KOPT-K1 (cell line): ENCODE results near the gene PUSL1.

Experiments
- H3K27ac ChIP-seq: fragments of 200-600 bp; sonication (generic); 2 replicates; pipeline ENCODE4 v1.5.1; 2016; ENCODE audit warnings: antibody characterized with exemption, mild to moderate bottlenecking, low read depth, low read length; ENCODE audit not compliant: poor library complexity, severe bottlenecking
- H3K36me3 ChIP-seq: fragments of 200-600 bp; sonication (generic); 2 replicates; pipeline ENCODE4 v1.5.1; 2017; ENCODE audit warnings: antibody characterized with exemption, mild to moderate bottlenecking, low read length, moderate library complexity; ENCODE audit not compliant: insufficient read depth
- H3K9me3 ChIP-seq: fragments of 200-600 bp; sonication (generic); 2 replicates; pipeline ENCODE4 v1.5.1; 2017; ENCODE audit warnings: antibody characterized with exemption, low read length, mild to moderate bottlenecking; ENCODE audit not compliant: insufficient read depth, poor library complexity, severe bottlenecking

Gene PUSL1

DNA sequence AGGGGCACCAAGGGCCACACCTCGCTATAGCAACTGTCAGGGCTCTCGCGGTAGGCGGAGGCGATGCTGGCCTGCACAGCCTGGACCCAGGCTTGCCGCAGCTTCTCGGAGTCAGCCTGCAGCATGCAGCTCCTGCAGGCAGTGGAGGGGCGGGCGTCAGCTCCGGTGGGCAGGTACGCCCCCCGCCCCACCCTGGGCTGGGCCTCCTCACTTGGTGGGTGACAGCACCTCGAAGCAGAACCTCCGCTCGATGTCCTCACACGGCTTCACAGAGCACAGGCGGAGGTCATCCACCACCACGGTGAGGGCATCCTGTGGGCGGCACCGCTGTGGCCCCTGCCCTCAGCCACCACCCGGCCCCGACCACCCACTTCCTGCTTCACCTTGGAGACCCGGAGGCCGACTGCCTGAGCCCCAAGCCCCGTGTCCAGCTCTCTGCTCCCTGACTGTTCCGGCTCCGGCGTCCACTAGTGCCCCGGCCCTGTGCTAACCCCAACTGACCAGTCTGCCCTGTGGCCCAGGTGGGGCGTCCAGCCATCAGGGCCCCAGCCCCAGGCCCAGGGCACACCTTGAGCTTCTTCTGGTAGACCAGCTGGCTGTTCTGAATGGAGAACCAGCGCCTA lies 10.5 kb upstream of the PUSL1 start:
- Histone ChIP-seq H3K36me3 (peaks cover 7% of the 10 kb centered on the region; the same call in 1 of the 2 replicates), H3K9me3 (no peaks in the 10 kb centered on the region), H3K27ac (no peak overlapping the region)

DNA sequence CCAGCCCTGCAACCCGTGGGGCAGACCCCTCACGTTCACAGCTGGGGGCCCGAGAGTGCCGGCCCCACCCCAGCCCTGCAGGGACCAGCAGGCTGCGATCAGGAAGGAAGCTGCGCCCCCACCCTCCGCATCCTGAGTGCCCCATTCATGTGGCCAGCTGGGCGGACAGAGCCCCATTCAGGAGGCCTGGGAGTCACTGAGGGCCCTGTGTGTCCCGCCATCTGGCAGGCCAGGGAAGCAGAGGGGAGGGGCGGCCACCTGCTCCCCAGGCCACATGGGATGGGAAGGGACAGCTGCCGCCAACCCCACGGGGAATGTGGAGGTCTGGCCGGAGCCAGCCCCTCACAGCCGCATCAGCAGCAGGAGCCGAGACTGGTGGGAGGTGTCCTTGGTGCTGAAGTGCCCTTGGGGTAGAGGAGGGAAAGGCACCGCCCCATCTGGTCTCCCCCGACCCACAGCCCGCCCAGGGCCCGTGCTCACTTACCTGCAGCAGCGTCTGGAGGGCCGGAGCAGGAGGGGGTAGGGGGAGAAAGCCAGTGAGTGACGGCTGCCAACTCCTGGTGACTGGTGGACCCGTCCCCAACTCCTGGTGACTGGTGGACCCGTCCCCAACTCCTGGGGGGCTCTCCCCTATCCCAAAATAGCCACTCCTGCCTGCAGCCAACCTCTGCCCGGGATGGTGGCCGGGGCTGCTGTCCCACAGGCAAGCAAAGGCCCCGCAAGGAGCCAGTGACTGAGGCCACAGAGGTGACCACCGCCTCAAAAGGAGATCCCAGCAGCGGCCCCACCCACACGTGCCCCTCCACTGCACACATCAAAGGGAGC lies 9.3 kb upstream of the PUSL1 start:
- peaks cover 7% of the 10 kb centered on the region; the same call in 1 of the 2 replicates for H3K36me3 ChIP-seq
- H3K27ac ChIP-seq: no peak overlapping the region
- H3K9me3 ChIP-seq: no peaks in the 10 kb centered on the region

DNA sequence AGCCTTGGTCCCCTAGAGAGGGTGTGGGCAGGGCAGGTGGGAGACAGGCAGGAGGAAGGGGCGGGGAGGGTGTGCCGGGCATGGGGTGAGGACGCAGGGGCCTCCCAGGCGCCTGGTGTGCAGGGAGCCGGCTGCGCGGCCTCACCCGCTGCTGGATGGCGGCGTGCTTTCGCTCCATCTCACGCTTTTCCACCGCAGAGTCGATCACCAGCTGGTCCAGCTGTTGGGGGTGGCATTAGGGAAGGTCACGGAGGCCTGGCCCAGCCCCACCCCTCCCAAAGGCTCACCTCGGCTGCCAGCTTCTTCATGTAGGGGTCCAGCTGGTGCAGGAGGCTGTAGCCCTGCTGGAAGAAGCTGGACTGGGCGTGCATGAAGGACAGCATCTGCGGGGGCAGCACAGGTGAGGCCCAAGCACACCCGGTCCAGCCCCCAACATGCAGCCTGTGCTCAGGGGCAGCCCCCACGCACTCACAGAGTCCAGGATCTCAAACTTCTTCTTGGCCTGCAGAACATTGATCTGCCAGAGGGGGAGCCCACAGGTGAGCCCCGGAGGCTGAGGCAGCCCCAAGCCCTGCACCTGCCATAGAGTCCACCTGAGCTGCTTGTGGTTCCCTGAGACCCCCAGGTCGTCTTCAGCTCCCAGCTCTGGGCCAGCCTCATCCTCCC lies 8.6 kb upstream of the PUSL1 start:
- Histone ChIP-seq H3K27ac (no peak overlapping the region), H3K9me3 (no peaks in the 10 kb centered on the region), H3K36me3 (peaks cover 7% of the 10 kb centered on the region; the same call in 1 of the 2 replicates)

DNA sequence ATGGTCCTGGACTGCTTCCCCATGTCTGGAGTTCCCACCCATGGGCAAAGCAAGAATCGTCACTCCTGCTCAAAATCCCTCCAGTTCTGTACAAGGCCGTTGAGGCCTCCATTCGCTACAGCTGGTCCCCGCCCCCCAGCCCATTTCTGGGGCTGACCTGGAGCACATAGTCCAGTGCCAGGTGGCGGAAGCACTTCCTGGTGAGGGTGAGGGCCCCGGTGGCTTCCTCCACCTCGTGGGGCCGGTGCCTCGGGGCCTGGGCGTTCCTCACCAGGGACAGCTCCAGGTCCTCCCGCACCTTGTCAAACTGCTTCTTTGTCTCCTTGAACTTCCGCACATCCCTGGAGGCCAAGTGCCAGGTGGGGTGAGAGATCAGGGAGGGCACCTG lies 8.1 kb upstream of the PUSL1 start:
- no peaks in the 10 kb centered on the region for H3K9me3 ChIP-seq
- peaks cover 3% of the 10 kb centered on the region; the same call in 1 of the 2 replicates for H3K36me3 ChIP-seq
- no peak overlapping the region for H3K27ac ChIP-seq

DNA sequence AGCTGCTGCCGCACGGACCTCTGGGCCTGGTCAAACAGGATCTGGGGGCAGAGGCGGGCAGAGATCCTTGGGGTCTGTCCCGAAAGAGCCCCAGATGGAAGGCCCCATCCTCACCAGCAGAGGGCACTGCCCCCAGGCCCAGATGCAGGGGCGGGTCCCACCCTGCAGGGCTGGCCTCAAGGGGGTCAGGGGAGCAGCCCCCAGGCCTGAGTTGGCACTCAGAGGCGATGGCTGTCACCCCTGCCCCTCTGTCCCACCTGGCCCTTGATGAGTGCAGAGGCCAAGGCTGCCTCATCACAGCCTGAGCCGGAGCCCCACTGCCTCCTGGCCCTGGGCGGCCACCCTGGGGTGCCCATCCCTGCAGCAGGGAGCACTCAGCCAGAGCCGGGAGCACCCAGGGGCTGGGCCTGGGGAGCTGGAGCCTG lies 6.4 kb upstream of the PUSL1 start:
- Histone ChIP-seq H3K27ac (no peak overlapping the region), H3K36me3 (no peaks in the 10 kb centered on the region; the same call in 1 of the 2 replicates), H3K9me3 (no peaks in the 10 kb centered on the region)

DNA sequence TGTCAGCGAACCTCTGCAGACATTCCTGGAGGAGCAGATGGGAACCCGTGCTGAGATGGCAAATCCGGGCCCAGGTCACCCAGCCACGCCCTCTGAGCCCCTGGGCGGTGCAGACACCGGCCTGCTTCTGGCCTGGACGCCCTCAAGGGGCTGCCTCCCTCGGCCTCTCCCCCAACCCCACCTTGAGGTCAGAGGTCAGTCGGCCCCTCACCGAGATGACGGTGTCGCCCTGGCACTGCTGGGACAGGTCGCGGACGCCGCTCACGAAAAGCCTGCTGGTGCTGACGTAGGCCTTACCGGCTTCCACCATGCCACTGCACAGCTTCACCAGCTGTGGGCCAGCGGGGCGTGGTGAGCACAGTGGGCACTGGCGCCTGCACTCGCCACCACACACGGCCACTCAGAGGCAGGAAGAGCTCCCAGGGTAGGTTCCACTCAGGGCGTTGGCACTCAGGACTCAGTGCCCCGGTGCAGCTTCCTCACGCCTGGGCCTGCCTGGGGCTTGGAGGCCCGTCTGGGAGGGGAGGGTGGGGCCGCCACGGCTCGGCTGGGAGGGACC lies 5.4 kb upstream of the PUSL1 start:
- Histone ChIP-seq H3K36me3 (no peaks in the 10 kb centered on the region; the same call in 1 of the 2 replicates), H3K9me3 (no peaks in the 10 kb centered on the region), H3K27ac (no peak overlapping the region)

DNA sequence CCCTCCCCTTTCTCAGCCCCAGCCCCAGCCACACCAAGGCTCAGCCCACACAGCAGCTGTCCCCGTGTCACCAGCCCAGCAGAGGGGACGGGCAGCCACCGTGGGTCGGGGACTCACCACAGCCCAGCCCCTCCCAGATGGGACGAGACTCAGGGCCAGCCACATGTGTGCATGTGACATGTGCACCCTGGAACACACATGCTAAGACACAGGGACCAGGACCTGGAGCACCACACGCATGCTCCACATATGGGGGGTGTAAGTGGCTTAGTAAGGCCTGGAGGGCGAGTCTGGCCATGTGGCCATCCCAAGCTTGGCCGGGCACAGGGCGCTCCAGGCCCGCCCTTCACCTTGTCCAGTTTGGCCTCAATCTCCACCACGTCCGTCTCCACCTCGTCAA lies 4.7 kb upstream of the PUSL1 start:
- Histone ChIP-seq H3K36me3 (no peaks in the 10 kb centered on the region), H3K27ac (no peak overlapping the region), H3K9me3 (no peaks in the 10 kb centered on the region)

DNA sequence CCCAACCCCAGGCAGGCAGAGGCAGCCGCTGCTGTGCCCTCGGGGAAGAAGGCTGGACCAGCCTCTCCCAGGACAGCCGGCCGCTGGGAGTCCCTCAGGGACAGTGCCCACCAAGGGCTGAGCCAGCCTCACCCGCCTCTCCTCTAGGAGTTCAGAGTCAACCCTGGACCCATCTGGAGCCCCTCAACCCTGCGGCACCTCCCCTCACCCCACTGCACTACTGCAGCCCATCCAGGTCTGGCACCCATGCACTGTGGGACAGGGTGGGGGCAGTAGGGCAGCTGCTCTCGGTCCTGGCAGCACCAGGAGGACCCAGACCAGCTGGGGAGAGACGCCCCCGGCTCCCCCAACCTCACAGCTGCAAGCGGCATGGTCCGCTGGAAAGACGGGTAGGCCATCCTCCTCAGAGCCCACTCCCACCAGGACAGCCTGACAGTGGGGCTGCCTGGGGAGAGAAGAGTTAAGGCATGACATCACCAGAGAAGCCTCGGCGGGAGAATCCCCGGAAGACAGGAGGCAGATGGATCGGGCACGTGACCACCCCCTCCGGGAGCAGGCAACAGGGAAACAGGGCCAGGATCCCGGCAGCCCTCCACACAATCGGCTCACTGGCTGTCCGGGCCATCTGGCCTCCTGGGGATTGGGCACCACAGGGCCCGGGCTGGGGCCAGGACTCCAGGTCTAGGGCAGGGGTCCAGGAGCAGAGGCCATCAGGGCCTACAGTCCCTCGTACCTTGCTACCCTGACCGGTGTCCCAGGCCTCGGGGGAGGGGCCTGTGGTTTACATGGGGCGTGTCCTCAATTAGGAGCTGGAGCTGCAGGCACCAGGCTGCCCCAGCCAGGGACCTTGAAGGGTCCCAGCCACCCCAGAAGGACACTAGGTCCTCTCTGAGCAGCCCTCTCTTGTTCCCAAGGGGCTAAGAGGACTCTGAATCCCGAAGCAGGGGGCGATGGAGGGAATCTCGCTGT lies 3.8 kb upstream of the PUSL1 start:
- Histone ChIP-seq H3K36me3 (peaks cover 3% of the 10 kb centered on the region; the same call in 1 of the 2 replicates), H3K9me3 (no peaks in the 10 kb centered on the region), H3K27ac (peak overlapping the region; percentile 84)

DNA sequence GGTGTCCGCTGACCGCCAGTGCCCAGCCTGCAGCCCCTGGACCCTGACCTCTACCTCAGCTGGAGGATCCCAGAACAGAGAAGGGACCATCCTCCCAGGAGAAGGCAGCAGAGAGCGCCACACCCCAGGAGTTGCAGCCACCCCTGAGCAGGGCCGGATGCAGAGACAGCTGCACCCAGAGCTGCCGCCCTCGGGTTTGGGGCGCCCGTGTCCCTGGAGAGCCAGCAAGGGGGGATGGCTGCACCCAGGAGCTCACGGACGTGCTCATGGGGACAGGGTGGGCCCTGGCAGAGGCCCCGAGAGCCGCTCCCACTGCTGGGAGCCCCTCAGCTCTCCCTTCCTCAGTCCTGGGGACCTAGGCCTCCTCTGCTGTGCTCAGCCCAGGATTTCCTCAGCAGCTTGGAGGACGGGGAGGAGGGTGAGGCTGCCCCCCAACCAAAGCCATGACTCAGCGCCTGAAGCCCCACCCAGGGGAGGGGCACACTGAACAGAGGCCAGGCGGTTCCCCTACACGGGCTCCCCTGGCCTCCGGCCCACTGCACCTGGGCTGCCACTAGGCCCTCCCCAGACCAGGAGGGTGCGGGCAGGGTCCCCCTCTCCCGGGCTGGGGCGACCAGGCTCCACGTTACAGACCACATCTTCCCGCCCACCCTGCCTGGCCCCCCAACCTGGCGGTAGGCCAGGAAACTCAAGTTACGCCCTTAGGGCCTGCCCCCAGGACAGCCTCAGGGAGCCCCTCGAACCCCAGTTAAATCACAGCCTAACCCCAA lies 2.9 kb upstream of the PUSL1 start:
- H3K27ac ChIP-seq: peak overlapping the region; percentile 84
- no peaks in the 10 kb centered on the region for H3K9me3 ChIP-seq
- H3K36me3 ChIP-seq: peaks cover 11% of the 10 kb centered on the region; the same call in 1 of the 2 replicates

DNA sequence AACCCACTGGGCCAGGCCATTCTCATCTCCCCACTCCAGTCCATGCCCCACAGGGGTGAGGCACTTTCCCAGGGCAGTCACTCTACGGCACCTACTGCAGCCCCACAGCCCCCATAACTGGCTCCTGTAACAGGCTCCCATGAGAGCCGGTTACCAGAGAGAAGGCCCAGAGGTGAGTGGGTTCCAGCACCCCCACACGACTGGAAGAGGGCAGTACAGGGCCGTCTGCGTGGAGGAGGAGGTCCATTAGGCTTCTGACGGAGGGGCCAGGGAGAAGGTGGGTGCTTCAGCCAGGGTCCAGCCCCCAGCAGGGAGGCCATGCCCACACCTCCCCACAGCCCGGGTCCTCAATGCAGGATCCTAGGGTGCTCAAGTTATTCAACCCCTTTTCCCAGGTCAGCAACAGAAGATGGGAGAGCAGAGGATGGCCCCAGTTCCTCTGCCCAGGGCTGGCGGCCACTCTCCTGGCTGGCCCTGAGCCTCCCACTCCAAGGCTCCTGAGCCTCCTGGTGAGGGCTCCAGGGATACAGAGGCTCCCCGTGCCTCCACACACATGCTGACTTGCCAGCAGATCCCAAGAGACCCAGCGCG lies 2.2 kb upstream of the PUSL1 start:
- Histone ChIP-seq H3K36me3 (peaks cover 18% of the 10 kb centered on the region), H3K27ac (peak overlapping the region; percentile 84), H3K9me3 (no peaks in the 10 kb centered on the region)

DNA sequence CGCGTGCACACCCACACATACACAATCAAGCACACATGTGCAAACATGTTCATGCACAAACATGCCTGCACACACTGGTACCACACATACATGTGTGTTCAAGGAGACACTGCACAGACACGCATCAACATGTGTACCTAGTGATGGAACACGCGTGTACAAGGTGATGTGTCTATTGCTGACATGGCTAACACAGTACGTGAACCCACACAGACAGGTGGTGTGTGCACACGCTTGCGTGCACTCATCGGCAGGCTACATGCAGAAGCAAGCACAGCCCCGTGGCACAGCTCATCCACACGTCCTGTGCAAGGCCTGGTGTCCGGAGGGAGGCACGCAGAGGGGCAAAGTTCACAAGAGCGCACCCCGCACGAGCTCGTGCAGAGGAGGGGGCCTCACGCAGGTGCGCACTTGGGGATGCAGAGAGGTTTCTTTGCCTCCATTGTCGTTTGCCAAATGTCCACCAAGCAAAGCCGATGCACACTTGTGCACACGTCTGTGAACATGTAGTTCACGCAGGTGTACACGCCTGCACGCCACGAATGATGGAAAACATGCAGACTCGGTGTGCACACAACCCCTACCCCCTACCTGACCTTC lies 1.6 kb upstream of the PUSL1 start:
- H3K27ac ChIP-seq: peak overlapping the region; percentile 84

DNA sequence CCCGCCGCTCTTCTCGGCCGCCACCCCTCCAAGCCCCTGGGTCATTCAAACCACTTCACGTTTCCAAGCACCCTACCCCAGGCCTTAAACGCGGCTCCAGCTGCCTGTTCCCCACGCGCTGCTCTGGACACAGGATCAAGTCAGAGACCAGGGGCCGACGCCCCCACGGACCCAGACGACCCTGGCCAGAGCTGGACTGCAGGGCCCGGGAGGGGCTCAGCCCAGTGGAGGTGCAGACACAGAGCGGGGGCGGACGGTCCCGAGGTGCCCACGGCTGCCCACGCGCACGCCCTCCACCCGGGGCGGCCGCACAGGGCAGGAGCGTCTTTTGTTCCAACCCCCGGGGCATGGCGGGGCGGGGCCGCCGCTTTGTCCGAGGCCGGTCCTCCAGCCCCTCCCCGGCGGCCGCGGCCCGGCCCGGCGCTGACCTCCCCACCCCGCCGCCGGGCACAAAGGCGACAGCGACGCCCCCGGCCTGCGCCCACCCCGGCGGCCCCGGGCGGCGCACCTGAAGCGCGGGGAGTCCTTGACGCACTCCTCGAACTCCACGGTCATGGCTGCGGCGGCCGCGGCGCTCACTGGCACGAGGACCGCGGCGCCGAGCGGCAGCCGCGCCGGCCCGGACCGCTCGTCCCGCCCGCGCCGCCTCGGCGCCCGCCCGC lies 1.0 kb upstream of the PUSL1 start:
- Histone ChIP-seq H3K36me3 (peaks cover 28% of the 10 kb centered on the region), H3K9me3 (no peaks in the 10 kb centered on the region), H3K27ac (peak overlapping the region; percentile 84)

More for the DNA sequence above, 1.6 kb upstream of the PUSL1 start:
- Histone ChIP-seq H3K9me3 (no peaks in the 10 kb centered on the region), H3K36me3 (peaks cover 24% of the 10 kb centered on the region)
